ENCODE data around the gene PNPLA2. TPM values are rescaled to one million over a fixed set of nuclear protein-coding genes. Genes with fewer than 3 reads are reported as not detected.

PNPLA2 gene
- total RNA-seq, 2 experiments from 2014 or later: 29.7 to 32.0 TPM

DNA sequence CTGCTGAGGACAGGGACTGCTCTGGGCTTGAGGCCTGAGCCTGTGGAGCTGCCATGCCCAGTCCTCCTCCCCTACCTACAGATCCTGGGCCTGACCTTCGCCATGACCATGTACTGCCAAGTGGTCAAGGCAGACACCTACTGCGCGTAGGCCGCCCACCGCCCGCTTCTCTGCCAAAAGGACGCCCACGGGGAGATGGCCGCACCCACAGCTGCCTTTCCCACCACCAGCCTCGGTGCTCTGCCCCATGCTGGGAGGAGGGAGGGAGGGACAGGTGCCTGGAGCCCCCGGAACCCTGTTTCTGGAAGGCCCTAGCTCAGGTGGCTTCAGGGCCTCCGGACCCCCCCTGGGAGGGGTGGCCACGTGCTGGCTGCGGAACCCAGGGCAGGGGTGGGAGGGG is 47.8 kb downstream of the PNPLA2 start:
- ATAC-seq (no peak), DNase-seq (no peak)
- Mint-ChIP-seq H3K27me3 (no peaks in the 10 kb centered on the region), H3K9me3 (no peaks in the 10 kb centered on the region), H3K4me1 (ENCODE audit: low read depth) (no peaks in the 10 kb centered on the region), H3K36me3 (ENCODE audit: low read depth) (no peaks in the 10 kb centered on the region), H3K4me3 (no peak overlapping the region), H3K27ac (no peak overlapping the region)
- ChIA-PET POLR2A (interaction anchor here (1.0 kb wide), 1 partner anchor 9 kb away, joined by 4 read pairs; no protein-coding TSS in a partner anchor), CTCF (no interaction called here)
- intact Hi-C loops (cut with micrococcal nuclease): no loop called here
- TF ChIP-seq, protein P1, sequence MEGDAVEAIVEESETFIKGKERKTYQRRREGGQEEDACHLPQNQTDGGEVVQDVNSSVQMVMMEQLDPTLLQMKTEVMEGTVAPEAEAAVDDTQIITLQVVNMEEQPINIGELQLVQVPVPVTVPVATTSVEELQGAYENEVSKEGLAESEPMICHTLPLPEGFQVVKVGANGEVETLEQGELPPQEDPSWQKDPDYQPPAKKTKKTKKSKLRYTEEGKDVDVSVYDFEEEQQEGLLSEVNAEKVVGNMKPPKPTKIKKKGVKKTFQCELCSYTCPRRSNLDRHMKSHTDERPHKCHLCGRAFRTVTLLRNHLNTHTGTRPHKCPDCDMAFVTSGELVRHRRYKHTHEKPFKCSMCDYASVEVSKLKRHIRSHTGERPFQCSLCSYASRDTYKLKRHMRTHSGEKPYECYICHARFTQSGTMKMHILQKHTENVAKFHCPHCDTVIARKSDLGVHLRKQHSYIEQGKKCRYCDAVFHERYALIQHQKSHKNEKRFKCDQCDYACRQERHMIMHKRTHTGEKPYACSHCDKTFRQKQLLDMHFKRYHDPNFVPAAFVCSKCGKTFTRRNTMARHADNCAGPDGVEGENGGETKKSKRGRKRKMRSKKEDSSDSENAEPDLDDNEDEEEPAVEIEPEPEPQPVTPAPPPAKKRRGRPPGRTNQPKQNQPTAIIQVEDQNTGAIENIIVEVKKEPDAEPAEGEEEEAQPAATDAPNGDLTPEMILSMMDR (IDR thresholded peaks at IDR 0.05): no peak

- TF ChIP-seq, protein P1 (IDR thresholded peaks at IDR 0.05): no peak
- Mint-ChIP-seq H3K9me3 (no peaks in the 10 kb centered on the region), H3K27ac (no peak overlapping the region), H3K4me3 (no peak overlapping the region), H3K27me3 (no peaks in the 10 kb centered on the region), H3K4me1 (ENCODE audit: low read depth) (no peaks in the 10 kb centered on the region), H3K36me3 (ENCODE audit: low read depth) (no peaks in the 10 kb centered on the region)
- ATAC-seq (no peak), DNase-seq (no peak)
- intact Hi-C loops (cut with micrococcal nuclease): no loop called here
- POLR2A ChIA-PET: no interaction called here
- CTCF ChIA-PET: interaction anchor here (0.7 kb wide), 1 partner anchor 12 kb away, joined by 3 read pairs; no protein-coding TSS in a partner anchor
These were observed 49.2 kb downstream of the PNPLA2 start for GRCh38 chr11:867856-868358.

DNA sequence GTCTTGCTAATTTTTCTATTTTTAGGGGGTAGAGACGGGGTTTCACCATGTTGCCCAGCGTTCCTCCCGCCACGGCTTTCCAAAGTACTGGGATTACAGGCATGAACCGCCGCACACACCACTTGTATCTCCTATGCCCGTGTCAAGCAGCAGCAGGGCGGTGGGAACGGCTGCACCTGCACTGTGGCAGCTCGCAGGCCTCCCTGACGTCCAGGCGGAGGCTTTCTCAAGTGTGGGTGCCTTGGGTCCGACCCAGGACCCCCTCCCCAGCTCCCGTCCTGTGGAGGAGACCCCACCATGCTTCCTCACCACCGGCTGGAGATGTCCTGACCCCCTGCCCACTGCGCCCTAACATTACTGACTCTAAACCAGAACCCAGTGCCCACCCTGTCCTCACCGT is 49.7 kb downstream of the PNPLA2 start:
- ChIA-PET CTCF (no interaction called here), POLR2A (no interaction called here)
- no peaks in the 10 kb centered on the region for H3K4me1 Mint-ChIP-seq (ENCODE audit: low read depth)
- no peak overlapping the region for H3K27ac Mint-ChIP-seq
- H3K27me3 Mint-ChIP-seq: no peaks in the 10 kb centered on the region
- ATAC-seq (no peak), DNase-seq (no peak)
- H3K36me3 Mint-ChIP-seq (ENCODE audit: low read depth): no peaks in the 10 kb centered on the region
- intact Hi-C loops (cut with micrococcal nuclease): no loop called here
- H3K4me3 Mint-ChIP-seq: no peak overlapping the region
- TF ChIP-seq, protein P1 (IDR thresholded peaks at IDR 0.05): no peak
- H3K9me3 Mint-ChIP-seq: no peaks in the 10 kb centered on the region

- no peak for ATAC-seq
- POLR2A ChIA-PET: no interaction called here
These were observed 50.1 kb downstream of the PNPLA2 start for GRCh38 chr11:868802-869201.

GRCh38 chr11:869399-870126 is 50.8 kb downstream of the PNPLA2 start:
- intact Hi-C loops (cut with micrococcal nuclease): no loop called here
- CTCF ChIA-PET: no interaction called here
- no peak for ATAC-seq
- no peaks in the 10 kb centered on the region for H3K4me1 Mint-ChIP-seq (ENCODE audit: low read depth)
- H3K27ac Mint-ChIP-seq: no peak overlapping the region
- TF ChIP-seq, protein P1 (IDR thresholded peaks at IDR 0.05): no peak
- H3K4me3 Mint-ChIP-seq: no peak overlapping the region
- H3K9me3 Mint-ChIP-seq: no peaks in the 10 kb centered on the region
- peaks cover 6% of the 10 kb centered on the region for H3K36me3 Mint-ChIP-seq (ENCODE audit: low read depth)
- no peaks in the 10 kb centered on the region for H3K27me3 Mint-ChIP-seq
- no peak for DNase-seq
- POLR2A ChIA-PET: interaction anchor here (0.5 kb wide), 1 partner anchor 25 kb away, joined by 3 read pairs; no protein-coding TSS in a partner anchor

More at GRCh38 chr11:868802-869201, 50.1 kb downstream of the PNPLA2 start:
- no peak overlapping the region for H3K4me3 Mint-ChIP-seq
- TF ChIP-seq, protein P1 (IDR thresholded peaks at IDR 0.05): no peak
- intact Hi-C loops (cut with micrococcal nuclease): no loop called here
- no peaks in the 10 kb centered on the region for H3K27me3 Mint-ChIP-seq
- no peaks in the 10 kb centered on the region for H3K4me1 Mint-ChIP-seq (ENCODE audit: low read depth)
- H3K36me3 Mint-ChIP-seq (ENCODE audit: low read depth): peaks cover 1% of the 10 kb centered on the region
- H3K27ac Mint-ChIP-seq: no peak overlapping the region
- DNase-seq: no peak
- CTCF ChIA-PET: no interaction called here
- no peaks in the 10 kb centered on the region for H3K9me3 Mint-ChIP-seq

Data from activated CD8-positive, alpha-beta T cell treated with anti-CD3 and anti-CD28 coated beads for 36 hours (primary cell).